Stimulated activated CD4-positive, alpha-beta T cell treated with anti-CD3 and anti-CD28 coated beads, TNF-alpha, amount 100 ng/mL, for 1 hour (primary cell): ENCODE results near the gene YAE1.

Experiments used
- DNase-seq, 3 donors: peaks; one replicate each; pipeline ENCODE4 v3.0.0-alpha.2; 2020; ENCODE audit warnings: low read depth in 3 of 3, low spot score in 1 of 3

The YAE1 gene

DNA sequence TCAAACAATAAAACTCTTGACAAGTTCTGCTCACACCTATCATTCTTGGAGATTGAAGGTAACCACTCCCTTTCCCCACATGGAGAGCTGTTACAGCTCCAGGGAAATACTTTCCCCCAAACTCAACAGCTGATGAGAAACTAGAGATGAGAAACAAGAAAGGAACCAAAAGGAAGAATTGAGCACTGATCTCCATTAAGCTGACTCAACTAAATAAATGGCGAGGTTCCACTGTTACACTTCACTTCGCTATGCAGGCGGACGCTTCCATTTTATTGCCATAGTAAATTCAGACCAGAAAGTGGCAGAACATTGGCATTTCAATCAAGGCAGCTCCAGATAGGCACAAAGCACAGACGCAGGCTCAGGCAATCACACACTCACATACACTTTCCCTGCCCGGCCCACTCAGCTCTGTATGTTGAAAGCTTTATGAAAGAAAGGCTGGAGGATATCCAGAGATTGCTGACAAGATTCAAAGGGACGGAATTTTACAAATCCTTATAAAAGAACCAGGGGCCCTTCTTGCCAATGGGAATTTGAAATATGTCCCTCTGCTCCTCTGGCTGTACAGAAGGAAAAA, 11.5 kb upstream of the YAE1 start:
- no peak for DNase-seq

DNA sequence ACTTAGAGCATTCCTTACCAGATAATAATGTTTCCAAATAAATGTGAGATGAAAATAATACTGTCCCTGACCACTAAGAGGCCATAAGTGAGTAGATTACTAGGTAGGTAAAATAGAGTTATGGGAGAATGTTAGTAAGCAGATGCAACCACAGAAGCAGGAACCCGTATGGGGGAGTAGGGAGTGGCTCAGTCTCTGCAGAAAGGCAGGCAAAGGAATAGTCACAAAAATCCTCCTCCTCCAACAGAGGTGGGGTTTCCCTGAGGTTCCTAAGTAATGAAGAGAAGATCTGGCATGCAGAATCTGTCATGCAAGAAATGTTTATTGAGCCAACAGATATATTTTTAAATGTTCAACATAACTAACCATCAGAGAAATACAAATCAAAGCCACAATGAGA, 9.0 kb upstream of the YAE1 start:
- DNase-seq: no peak

DNA sequence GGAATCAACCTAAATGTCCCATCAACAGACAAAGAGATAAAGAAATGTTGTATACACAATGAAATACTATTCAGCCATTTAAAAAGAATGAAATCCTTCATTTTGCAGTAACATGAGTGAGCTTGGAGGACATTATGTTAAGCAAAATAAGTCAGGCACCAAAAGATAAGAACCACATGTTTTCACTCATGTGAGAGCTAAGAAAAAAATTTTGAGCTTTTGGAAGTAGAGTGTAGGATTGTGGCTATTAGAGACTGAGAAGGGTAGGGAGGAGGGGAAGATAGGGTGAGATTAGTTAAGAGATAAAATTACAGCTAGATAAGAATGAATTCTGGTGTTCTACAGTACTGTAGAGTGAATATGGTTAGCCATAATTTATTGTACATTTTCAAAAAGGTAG, 8.3 kb upstream of the YAE1 start:
- no peak for DNase-seq

DNA sequence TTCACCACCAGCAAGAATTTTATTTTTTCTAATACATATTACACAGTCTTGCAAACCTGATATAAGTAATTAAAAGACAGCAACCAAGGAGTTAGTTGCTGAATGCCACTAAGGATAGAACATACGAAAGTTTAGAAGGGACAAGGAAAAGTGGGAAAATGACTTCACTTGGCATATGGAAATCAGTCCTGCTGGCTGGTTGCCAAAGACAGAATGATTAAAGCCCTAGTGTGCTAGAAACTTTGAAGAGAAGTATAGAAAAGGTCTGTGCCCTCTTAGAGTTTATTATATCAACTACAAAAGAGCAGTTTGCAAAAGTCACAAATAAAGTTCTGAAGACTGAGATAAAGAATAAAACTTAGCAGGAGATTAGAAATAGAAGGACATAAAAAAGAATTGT, 5.8 kb upstream of the YAE1 start:
- no peak for DNase-seq

DNA sequence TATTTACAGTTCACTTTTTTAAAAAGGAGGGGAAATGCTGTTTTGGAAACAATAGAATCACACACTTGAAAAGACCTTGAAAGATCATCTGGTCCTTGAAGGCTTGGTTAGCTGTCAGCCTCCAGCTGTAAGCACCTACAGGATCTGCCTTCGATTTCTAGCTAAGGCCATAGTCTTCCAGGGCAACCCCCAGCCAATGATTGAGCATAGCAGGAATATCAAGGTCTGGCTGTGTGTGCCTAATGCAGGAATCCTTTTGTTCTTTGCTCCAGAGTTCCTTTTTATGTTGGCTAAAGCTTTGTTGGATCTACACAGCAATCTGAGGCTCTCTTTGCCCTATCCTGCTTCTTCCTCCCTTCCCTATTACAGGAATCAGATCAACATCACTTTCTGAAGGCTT, 5.2 kb upstream of the YAE1 start:
- no peak for DNase-seq

DNA sequence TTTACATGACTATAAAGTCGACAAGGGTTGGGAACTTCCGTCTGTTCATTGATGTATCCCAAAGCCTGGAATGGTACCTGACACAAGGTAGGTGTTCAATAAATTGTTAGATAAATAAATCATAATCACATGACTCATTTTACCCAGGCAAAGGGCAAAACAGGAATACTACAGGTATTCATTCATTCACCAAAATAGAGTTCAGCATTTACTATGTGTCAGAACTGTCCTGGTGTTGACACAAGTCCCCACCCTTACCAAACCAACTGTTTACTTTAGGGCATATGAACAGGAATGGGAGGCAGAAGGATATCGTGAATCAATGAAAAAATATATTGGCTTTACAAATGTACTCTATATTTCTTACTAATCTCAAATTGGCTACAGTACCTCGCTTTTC, 666 bp upstream of the YAE1 start:
- no peak for DNase-seq

DNA sequence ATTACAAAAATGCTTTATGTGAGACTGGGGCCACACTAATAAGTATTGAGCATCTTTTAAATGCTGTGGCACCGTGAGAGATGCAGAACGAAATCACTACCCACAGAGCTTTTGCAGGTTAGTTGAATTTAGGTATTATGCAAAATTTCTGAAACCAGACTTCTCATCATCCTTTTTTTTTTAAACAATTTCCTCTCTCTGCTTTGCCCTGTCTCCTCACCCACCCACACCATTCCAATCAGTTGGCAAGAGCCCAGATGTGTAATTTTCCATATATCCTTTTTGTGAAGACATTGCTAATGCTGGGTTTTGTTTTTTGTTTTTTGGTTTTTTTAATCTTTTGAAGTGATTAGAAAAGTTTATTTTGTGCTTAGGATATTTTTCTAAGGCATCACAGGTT, 1.1 kb downstream of the YAE1 start:
- DNase-seq: no peak

DNA sequence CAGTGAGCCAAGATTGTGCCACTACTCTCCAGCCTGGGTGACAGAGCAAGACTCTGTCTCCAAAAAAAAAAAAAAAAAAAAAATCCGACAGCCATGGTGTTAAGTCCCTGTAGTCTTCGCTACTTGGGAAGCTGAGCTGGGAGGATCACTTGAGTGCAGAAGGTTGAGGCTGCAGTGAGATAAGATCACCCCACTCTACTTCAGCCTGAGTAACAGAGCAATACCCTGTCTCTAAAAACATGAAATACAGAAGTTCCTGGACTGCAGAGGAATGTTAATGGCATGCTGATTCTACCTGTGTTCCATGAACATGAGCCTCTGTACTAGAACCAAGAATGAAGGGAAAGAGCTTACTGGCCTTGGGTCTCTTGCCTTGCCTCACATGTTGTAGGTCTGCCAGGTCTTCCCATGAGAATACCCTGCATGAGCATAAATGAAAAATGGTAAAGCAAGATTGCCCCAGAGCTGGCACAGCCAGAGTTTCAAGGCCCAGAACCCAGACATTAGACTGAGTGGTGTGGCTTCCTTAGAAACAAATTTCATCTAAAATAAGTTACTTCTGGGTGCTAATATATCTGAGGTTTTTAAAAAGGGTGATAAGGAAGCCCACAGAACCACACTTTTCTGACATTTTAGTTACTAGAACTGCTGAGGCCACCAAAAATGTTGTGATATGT, 8.6 kb downstream of the YAE1 start:
- DNase-seq: no peak

DNA sequence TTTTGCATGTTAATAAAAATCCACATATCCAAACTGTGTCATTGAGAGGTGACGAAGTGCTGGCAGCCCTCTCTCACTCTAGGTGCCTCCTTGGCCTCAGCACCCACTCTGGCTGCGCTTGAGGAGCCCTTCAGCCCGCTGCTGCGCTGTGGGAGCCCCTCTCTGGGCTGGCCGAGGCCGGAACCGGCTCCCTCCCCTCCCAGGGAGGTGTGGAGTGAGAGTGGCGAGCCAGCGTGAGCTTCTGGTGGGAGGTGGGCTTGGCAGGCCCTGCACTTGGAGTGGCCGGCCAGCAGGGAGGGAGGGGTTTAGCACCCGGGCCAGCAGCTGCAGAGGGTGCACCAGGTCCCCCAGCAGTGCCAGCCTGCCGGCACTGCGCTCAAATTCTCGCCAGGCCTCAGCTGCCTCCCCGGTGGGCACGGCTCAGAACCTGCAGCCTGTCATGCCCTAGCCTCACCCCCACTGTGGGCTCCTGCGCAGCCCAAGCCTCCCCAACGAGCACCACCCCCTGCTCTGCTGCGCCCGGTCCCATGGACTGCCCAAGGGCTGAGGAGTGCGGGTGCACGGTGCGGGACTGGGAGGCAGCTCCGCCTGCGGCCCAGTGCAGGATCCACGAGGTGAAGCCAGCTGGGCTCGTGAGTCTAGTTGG, 11.1 kb downstream of the YAE1 start:
- DNase-seq: no peak

DNA sequence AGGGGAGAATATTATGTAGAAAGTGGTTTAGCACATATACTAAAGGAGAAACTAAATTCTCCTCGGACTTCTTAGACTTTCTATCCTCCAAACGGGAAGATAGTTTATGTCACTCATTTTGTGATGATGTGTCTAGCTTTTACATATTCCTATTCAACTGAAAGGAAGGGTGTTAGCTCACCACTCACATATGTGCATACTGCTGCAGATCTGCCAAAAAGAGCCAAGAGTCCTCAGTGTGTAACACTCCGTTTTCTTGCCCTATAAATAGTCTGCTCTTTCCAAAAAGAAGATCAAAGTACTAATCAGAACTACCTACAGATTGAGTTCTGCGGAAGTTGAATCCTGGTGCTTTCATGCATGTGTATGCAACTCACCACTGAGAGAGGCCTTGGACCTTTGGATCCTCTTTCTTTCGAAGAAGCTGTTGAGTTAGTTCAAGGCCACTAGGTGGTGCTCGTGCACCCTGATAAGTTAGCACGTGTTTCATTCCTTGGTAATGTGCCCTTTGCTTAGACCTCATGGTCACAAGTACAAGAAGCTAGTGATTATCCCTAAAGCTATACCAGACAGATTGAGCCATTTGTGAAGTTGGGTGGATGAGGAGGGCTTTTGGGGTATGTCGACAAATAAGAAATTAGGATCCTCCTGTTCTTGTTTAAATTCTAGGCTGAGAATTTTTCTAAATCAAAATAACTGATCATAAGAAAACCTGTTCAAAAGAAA, 14.1 kb downstream of the YAE1 start:
- peak; percentile 46 to 64 (median 56) for DNase-seq

DNA sequence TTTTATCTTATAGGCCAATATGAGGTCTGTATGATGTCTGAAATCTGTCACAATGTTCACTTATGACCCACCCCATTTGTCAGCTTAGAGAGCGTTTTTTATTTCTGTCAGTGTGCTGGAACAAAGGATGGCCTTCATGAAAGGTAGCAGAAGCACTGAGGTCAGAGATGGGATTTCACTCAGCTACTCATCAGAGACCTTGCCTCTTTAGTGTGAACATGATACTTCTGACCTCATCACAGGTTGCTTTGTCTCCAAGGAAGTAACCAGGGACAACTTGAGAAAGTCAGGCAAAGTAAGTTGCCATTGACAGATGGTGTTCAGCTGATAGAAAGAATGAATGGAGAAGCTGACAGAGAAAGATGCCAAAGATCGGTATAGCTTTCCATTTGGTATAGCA, 16.3 kb downstream of the YAE1 start:
- no peak for DNase-seq

DNA sequence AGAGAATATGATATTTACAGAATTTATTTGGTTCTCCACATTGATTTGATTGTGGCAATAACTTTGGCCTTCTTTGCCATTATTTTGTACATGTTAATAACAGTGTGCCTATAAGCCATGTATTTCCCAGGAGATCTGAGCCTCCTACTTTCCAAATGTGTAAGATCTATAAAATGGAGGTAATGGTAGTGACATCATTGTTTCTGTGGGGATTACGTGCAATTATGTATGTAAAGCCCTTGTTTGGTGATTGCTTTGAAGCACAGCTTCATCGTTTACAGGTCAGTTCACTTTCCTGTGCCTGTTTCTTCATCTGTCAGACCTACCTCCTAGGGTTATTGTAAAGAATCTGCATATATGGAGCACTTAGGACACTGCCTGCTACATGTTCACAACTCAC, 17.3 kb downstream of the YAE1 start:
- no peak for DNase-seq

DNA sequence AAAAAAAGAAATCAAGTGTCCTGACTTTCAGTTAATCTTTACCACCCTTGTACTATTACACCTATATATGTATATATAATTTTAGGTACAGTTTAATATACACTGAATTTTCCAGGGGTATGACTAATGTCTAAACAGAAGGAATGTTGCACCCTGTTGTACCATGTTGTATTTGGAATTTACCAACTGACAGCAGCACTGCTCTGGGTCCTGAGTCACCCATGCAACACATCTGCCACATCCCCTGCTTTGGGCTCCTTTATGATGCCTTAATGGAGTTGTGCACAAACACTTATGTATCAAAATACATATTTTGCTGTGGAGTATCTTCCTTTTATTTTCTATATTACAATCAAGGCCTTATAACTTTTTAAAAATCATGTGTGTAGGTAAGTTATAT, 21.2 kb downstream of the YAE1 start:
- no peak for DNase-seq

DNA sequence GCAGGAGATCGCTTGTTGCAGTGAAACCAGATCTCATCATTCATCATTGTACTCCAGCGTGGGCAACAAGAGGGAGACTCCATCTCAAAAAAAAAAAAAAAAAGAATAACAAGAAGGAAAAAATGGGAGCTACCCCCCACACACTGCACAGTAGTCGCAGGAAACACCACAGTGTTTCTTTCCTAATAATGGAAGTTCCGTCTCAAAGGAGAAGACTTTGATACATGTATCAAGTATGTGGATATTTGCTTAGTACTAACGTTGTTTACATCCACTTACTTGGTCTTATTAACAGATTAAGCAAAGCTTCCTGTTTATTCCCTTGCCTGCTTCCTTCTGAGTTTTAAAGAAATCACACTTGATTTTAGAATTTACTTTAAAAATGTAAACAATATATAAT, 22.2 kb downstream of the YAE1 start:
- no peak for DNase-seq

DNA sequence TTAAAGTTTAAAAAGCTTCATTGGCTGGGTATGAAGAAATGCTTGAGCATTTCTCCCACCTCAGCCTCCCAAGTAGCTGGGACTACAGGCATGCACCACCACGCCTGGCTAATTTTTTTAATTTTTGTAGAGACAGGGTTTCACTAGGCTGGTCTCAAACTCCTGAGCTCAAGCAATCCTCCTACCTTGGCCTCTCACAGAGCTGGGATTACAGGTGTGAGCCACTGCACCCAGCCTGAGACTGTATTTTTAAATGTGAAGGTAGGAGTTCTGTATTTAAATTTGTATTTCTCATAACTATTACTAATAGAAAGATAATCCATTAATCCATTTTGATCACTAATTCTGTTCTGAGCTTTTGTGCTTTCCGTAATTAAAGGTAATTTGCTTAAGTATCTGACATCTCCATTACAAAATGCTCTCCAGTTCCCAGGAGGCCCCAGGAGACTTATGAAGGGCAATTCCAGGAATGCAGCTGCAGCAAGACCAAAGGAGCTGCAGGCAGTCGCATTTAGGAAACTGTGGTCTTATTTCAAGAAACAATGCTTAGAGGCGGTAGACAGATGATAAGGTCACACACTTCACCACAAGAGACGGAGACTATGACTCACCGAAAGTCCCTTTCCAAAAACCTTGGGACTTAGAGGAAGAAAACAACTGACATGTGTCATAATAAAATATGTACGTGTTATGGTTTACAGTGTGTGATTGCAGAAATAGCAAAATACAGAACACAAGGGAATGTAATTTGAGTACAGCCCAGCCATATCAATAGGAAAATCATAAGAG, 23.3 kb downstream of the YAE1 start:
- DNase-seq: peak in 2 of 3 donors; percentile 16 to 42

DNA sequence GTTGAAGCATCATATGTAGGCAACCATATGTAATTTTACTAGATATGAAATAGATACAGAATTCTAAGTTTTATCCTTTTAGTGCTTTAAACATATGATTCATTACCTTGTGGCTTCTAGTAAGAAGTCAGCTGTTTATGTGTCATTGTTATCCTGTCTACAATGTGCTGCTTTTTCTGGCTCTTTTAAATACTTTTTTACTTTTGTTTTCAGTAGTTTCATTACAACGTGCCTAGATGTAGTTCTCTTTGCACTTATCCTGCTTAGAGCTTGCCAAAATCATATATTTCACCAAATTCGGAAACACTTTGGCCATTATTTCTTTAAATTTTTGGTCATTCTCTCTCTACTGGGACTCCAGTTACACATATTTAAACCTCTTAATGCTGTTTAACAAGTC, 26.4 kb downstream of the YAE1 start:
- no peak for DNase-seq

DNA sequence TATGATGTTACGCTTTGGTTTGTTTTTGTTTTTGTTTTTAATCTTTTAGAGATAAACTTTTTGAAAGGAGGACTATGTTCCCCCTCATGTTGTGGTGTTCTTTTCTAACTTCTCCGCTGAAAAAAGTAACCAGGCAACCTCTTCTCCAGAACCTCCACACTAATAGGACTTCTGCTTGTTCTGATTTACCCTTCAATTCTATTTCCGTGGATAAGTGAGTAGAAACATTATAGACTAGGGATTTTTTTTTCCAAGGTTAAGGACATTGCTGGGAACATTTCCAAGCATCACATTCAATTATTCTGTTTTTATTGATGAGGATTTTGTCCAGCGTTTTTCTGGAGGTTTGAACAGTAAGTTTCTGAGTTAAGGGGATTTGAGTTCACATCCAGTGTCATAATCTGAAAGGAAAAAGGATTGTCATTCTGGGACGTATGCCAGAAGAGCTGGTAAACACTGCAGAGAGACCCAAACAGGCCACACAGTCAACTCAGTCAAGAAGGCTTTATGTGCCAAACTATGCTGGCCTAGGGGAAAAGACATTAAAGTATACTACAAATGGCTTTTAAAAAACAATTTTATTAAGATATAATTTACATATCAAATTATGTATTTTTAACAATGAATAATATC, 28.9 kb downstream of the YAE1 start:
- no peak for DNase-seq

DNA sequence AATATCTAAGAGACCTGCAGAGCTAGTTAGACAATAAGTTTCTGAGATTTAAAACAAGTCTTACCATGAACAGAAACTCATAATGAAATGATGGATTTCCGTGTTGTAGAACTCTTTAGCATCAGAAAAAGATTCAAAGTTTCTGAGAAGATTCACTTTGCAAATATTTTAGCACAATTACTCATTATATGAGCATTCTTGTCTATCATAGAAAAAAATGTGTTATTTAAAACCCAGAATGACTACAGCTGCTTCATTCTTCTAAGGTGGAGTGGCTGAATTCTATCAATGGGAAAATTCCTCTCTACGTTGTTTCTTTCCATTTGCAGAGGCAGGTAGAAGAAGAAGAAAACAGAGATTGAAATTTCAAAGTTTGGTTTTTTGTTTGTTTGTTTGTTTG, 36.1 kb downstream of the YAE1 start:
- no peak for DNase-seq

DNA sequence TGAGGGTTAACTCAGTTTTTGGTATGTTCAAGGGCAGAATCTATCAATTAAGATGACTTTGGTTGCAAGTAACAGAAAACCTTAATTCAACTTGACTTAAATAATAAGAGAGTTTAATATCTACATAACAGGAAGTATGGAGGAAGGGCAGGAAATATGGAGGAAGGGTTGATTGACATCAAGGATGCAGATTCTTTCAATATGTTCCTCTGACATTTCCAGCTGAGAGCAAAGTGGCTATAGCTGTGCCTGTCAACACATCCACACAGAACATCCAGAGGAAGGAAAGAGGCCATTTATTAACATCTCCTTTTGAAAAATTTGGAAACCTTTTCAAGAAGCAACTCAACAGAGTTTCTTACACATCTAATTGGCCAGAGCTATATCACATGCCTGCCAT, 37.7 kb downstream of the YAE1 start:
- no peak for DNase-seq

DNA sequence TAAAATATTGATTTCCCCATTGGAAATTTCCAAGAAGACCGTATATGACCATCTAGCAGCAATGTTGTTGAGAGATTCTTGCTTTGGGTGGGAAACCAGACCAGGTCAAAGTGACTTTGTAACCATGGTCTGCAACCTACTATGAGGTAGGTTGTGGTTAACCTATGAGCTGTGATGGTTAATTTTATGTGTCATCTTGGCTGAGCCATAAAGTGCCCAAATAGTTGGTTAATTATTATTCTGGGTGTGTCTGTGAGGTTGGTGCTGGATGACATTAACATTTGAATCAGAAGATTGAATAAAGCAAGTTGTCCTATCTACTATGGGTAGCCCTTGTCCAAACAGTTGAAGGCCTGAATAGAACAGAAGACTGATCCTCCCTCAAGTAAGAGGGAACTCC, 38.9 kb downstream of the YAE1 start:
- no peak for DNase-seq

DNA sequence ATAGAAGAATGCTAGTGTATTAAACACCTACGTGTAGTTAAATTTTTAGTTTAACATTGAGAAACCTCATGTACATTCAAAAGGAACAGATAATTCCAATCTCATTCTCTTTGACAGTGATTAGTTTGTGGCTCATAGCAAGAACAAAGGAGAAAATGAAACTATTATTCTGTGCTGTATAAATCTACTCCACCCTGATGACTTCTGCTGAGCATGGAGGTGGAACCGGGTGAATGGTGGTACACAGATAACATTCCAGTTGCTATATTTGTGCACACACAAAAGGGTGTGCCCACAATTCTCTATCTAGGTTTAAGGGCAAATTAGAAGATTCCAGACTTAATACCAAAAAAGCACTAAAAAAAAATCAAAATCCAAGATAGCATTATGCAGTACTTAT, 40.1 kb downstream of the YAE1 start:
- no peak for DNase-seq
